DMS114 treated with DMSO at 0.1 percent for 48 hours (cell line): ENCODE data around the gene NKX6-1.

Source experiments
- DNase-seq: peaks from one replicate; lab custom pipeline; 2025; ENCODE audit not compliant: unreplicated experiment; lab: John Stamatoyannopoulos, UW

The NKX6-1 gene

GRCh38 chr4:84498935-84499623 is at the start of gene NKX6-1:
TSS of gene NKX6-1 (minus strand) at chr4:84499292. CDS start at chr4:84498228, 1,064 bp downstream.
- DNase-seq: peak; percentile 78

DNA sequence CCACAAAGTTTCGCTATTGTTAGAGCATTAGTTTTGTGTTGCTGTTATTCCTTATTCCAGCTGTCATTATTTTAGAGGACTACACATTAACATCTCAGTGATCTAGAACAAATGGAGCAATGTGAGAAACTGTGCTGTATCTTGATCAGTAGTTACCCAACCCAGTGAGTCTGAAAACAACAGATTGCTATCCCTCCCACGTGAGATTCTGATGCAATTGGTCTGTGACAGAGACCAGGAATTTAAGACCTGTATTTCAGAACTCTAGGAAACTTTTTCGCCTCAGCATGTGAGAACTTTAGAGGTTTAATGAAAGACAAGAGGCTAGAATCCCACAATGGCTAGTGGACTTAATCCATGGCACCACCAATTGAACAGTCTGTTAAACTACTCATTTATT is 48.1 kb upstream of the NKX6-1 start:
- no peak for DNase-seq

DNA sequence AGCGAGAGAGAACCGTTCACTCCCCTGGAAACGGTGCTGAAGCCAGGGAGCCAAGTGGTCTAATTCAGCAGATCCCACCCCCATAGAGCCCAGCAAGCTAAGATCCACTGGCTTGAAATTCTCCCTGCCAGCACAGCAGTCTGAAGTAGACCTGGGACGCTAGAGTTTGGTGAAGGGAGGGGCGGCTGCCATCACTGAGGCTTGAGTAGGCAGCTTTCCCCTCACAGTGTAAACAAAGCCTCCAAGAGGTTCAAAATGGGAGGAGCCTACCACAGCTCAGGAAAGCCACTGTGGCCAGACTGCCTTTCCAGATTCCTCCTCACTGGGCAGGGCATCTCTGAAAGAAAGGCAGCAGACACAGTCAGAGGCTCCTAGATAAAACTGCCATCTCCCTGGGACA is 46.0 kb upstream of the NKX6-1 start:
- no peak for DNase-seq

GRCh38 chr4:84535901-84536300 is 36.8 kb upstream of the NKX6-1 start:
- no peak for DNase-seq

GRCh38 chr4:84531689-84532088 is 32.6 kb upstream of the NKX6-1 start:
- no peak for DNase-seq

GRCh38 chr4:84530871-84531270 is 31.8 kb upstream of the NKX6-1 start:
- no peak for DNase-seq

DNA sequence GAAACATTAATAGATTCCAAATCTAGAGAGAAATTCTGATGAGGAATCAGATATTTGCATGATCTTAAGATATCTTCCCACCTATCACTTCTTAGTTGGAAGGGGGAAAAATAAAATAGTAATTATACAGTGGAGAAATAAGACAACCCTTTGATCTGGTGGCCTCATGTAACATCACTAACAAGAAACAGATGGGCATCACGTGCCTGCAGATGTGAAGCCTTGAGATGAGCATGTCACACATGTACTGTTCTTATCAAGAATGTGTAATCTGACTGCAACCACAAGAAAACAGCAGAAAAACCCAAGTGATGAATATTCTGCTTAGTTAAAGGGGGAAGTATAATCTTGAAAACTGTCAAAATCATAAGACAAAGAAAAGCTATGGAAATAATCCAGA is 31.4 kb upstream of the NKX6-1 start:
- DNase-seq: no peak

- DNase-seq: peak; percentile 19
These were observed 30.2 kb upstream of the NKX6-1 start for GRCh38 chr4:84529169-84529751.

DNA sequence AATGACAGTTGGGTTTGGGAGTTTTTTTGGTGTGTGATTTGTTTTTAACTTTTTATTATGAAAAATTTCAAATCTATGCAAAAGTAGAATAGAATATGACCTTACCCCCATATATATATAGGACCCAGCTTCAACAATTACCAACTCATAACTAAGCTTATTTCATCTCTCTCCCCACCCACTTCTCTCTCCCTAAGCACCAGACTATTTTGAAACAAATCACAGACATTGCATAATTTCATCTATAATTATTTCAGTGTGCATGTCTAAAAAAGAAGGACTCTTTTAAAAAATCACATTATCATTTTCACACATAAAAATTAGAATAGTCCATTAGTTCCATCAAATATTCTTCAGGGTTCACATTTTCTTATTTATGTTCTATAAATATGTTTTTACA is 28.3 kb upstream of the NKX6-1 start:
- DNase-seq: no peak

DNA sequence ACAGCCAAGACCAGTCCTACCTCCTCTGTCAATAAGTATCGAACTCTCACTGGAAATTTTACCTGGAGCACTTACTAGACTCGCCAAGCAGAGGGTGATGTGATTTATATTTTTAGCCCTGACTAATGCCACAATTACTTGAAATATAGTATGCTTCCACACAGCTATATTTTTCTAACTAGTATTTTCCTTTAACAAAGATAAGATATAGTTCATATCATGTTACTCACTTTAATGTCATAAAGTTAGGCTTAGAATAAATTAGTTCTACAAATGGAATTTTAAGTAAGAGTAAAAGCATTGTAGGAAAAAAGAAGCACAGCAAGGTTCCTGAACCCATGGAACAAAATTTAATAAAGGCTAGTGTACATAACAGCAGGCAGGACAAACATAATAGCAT is 16.0 kb upstream of the NKX6-1 start:
- no peak for DNase-seq

GRCh38 chr4:84512277-84512676 is 13.2 kb upstream of the NKX6-1 start:
- DNase-seq: no peak

GRCh38 chr4:84511703-84512102 is 12.6 kb upstream of the NKX6-1 start:
- no peak for DNase-seq

- no peak for DNase-seq
These were observed 8.8 kb upstream of the NKX6-1 start for GRCh38 chr4:84507941-84508340.

DNA sequence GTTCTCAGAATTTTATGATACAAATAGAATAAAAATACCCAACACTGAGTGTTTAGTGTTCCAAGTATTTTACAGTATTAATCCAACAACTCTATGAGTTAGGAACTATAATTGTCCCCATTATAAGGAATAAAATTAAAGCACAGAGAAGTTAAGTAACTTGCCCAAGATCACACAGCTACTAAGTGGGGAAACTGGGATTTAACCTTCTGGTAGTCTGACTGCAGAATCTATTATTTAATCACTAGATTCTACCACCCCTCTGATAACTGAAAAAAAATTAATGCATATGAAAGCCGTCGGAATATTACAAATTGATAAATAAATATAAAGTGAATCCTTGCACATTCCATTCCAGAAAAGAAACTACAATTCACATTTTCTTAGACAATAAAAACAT is 5.7 kb upstream of the NKX6-1 start:
- DNase-seq: no peak

- peak; percentile 55 for DNase-seq
These were observed 4.7 kb upstream of the NKX6-1 start for GRCh38 chr4:84503495-84504437.

GRCh38 chr4:84502955-84503373 is 3.9 kb upstream of the NKX6-1 start:
- DNase-seq: no peak

- no peak for DNase-seq
These were observed 3.4 kb upstream of the NKX6-1 start for GRCh38 chr4:84502333-84502954.

DNA sequence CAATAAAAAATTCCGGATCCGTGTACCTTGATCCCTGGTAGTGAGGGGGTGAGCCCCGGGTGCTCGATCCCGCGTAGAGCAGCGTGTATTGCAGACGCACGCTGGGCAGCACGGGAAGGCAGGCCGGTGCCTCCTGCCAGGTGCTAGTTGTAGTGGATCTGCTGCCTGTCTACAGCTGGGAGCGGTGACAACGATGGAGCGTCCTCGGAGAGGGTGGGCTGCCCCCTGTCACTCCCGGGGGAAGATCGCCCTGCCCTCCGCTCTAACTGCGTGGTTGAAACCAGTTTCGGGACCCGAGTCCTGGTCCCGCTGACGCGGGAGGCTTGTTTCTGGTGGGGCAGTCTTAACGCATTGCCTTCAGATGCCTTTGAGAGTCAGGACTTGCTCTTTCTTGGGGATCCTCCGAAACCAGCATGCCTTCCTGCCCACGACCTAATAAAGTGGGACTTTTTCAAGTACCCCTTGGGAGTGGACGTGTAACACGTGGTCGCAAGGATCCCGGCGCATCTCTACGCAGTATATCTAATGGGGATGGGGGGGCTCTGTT is 2.7 kb upstream of the NKX6-1 start:
- no peak for DNase-seq

- DNase-seq: no peak
These were observed 2.1 kb upstream of the NKX6-1 start for GRCh38 chr4:84501202-84501503.

- no peak for DNase-seq
These were observed 1.5 kb upstream of the NKX6-1 start for GRCh38 chr4:84500386-84501201.

- DNase-seq: no peak
These were observed 511 bp upstream of the NKX6-1 start for GRCh38 chr4:84499624-84499982.
